CD4-positive, alpha-beta T cell (primary cell): Measurements from ENCODE around the gene AGRN. TPM values are rescaled to one million over a fixed set of nuclear protein-coding genes. Genes with fewer than 3 reads are reported as not detected.
"Not testable (repeated sequence)": the region's sequence is repeated elsewhere in the genome, so short reads cannot be mapped to it uniquely, and the experiment has no call there.

Source experiments
- ATAC-seq: fragments of 200-7000 bp; cut with Tn5 transposase; one replicate; pipeline ENCODE4 v1.10.0; 2022; ENCODE audit warnings: mild to moderate bottlenecking; ENCODE audit not compliant: poor library complexity
- CTCF ChIA-PET: fragments of 350-600 bp; sonication (Branson Sonifier 250); formaldehyde crosslinking; loops from one replicate; lab custom pipeline; 2021; ENCODE audit warnings: antibody characterized with exemption, inconsistent platforms; lab: Charles Lee
- POLR2A ChIA-PET: fragments of 350-600 bp; sonication (Branson Sonifier 250); formaldehyde crosslinking; loops from one replicate; lab custom pipeline; 2021; ENCODE audit warnings: antibody characterized with exemption, inconsistent platforms; lab: Charles Lee
- DNase-seq, 14 experiments: peaks; one replicate each; pipeline ENCODE4 v3.0.0-alpha.2; 2013 to 2020; ENCODE audit warnings: mixed read lengths in 2 of 14
- H3K27ac ChIP-seq, 2 donors: one replicate each; pipeline versions ENCODE4 v1.5.1 to v1.7.0; 2013; ENCODE audit warnings: low read length in 2 of 2, low read depth in 1 of 2, mild to moderate bottlenecking in 1 of 2
- H3K27me3 ChIP-seq, 2 experiments: 1 replicate in 1 of 2; 2 replicates in 1 of 2; pipeline versions ENCODE4 v1.6.1 to v1.7.0; 2013; ENCODE audit warnings: low read length in 2 of 2, control low read depth in 1 of 2, mild to moderate bottlenecking in 1 of 2, moderate library complexity in 1 of 2; ENCODE audit not compliant: insufficient read depth in 2 of 2, control insufficient read depth in 1 of 2
- H3K36me3 ChIP-seq: one replicate; pipeline ENCODE4 v1.6.1; 2013; ENCODE audit warnings: low read length, control low read depth; ENCODE audit not compliant: insufficient read depth
- H3K4me1 ChIP-seq: one replicate; pipeline ENCODE4 v1.6.1; 2013; ENCODE audit warnings: low read length, control low read depth; ENCODE audit not compliant: insufficient read depth
- H3K4me3 ChIP-seq: one replicate; pipeline ENCODE4 v1.5.1; 2013; ENCODE audit warnings: mild to moderate bottlenecking, low read length, moderate library complexity
- H3K9me3 ChIP-seq, 2 experiments: 1 replicate in 1 of 2; 2 replicates in 1 of 2; pipeline versions ENCODE4 v1.6.1 to v1.7.0; 2013; ENCODE audit warnings: low read length in 2 of 2, mild to moderate bottlenecking in 2 of 2, control low read depth in 1 of 2, moderate library complexity in 1 of 2; ENCODE audit not compliant: control insufficient read depth in 1 of 2, insufficient read depth in 1 of 2
- H3K27ac Mint-ChIP-seq: one replicate; pipeline ENCODE4 v1.8.0; 2020; ENCODE audit warnings: mixed read lengths
- H3K27me3 Mint-ChIP-seq: one replicate; pipeline ENCODE4 v1.8.0; 2021; ENCODE audit warnings: mixed read lengths
- H3K36me3 Mint-ChIP-seq: one replicate; pipeline ENCODE4 v1.8.0; 2021; ENCODE audit warnings: low read depth, mixed read lengths
- H3K4me1 Mint-ChIP-seq: one replicate; pipeline ENCODE4 v1.8.0; 2021; ENCODE audit warnings: low read depth, mixed read lengths
- H3K4me3 Mint-ChIP-seq: one replicate; pipeline ENCODE4 v1.8.0; 2020; ENCODE audit warnings: mild to moderate bottlenecking, mixed read lengths
- H3K9me3 Mint-ChIP-seq: one replicate; pipeline ENCODE4 v1.8.0; 2020; ENCODE audit warnings: mixed read lengths
- intact Hi-C, 2 experiments: fragments of 100-400 bp; cut with DNase I in 1 of 2; cut with micrococcal nuclease in 1 of 2; formaldehyde crosslinking; loops; one replicate each; pipeline versions ENCODE4 v1.15.1 to v1.9.0; 2023 to 2025; cut with DNase I, micrococcal nuclease
- total RNA-seq, 174 experiments: library from RNA in 2 of 174; stranded (reverse) in 2 of 174; gene quantifications; one replicate each; pipeline ENCODE4 v1.2.3 and lab custom pipeline; 2021 to 2026
- TF ChIP-seq, protein P1 (sequence below): fragments of 200-600 bp; IDR thresholded peaks from one replicate; pipeline ENCODE4 v1.8.0; 2022; ENCODE audit warnings: antibody characterized with exemption, mild to moderate bottlenecking

AGRN gene
- total RNA-seq, 2 experiments from 2014 or later = 1.5 to 2.0 TPM

DNA sequence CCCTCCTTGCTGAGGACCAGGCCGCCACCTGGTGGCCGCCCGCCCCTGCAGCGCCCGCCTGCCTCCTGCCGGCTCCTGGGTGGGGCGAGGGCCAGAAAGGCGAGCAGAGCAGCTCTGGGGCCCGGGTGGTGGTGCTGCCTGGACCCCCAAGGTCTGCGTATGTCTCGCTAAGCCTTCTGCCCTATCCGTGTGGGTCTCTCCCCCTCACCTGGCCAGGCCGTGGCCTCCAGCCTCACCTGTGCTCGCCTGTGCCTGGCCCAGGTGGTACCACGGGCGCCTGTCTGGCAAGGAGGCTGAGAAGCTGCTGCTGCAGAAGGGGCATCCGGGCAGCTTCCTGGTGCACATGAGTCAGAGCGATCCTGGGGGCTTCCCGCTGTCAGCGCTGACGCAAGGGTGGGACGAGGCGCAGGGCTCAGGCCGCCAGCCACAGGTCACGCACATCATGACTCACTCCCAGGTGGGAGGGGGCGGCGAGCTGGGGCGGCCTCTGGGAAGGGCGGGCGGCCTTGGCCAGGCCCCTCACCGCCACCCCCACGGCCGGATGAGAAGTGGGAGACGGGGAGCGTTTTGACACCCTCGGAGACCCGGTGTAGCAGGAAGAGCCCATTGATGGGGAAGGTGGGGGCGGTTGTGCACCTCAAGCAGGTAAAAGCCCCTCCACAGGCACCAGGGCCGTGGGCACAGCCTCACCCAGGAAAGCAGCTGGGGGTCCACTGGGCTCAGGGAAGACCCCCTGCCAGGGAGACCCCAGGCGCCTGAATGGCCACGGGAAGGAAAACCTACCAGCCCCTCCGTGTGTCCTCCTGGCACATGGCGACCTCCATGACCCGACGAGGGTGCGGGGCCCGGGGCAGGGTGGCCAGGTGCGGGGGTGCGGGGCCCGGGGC, 44.3 kb downstream of the AGRN start:
- Histone ChIP-seq H3K4me1 (peaks cover 44% of the 10 kb centered on the region), H3K27me3 (peaks cover 37 to 39% of the 10 kb centered on the region in 2 experiments), H3K27ac (no peak overlapping the region), H3K36me3 (no peaks in the 10 kb centered on the region), H3K9me3 (peaks cover 0 to 39% of the 10 kb centered on the region in 2 experiments), H3K4me3 (no peak overlapping the region)
- ATAC-seq (peak; percentile 39), DNase-seq (peak; percentile 47 to 94 (median 70))
- ChIA-PET POLR2A (interaction anchor here (0.8 kb wide), 1 partner anchor 51 kb away, joined by 3 read pairs; the partner anchor contains the start of gene ISG15), CTCF (interaction anchor here (0.7 to 1.3 kb wide), 9 partner anchors 23 to 241 kb away, joined by 3 to 7 read pairs (median 3); partner anchors contain the start of genes AGRN and PLEKHN1)
- intact Hi-C loops = loop anchor here (1.0 to 10.0 kb wide), 3 partner anchors 32 to 159 kb away; no protein-coding TSS in a partner anchor
- TF ChIP-seq, protein P1, sequence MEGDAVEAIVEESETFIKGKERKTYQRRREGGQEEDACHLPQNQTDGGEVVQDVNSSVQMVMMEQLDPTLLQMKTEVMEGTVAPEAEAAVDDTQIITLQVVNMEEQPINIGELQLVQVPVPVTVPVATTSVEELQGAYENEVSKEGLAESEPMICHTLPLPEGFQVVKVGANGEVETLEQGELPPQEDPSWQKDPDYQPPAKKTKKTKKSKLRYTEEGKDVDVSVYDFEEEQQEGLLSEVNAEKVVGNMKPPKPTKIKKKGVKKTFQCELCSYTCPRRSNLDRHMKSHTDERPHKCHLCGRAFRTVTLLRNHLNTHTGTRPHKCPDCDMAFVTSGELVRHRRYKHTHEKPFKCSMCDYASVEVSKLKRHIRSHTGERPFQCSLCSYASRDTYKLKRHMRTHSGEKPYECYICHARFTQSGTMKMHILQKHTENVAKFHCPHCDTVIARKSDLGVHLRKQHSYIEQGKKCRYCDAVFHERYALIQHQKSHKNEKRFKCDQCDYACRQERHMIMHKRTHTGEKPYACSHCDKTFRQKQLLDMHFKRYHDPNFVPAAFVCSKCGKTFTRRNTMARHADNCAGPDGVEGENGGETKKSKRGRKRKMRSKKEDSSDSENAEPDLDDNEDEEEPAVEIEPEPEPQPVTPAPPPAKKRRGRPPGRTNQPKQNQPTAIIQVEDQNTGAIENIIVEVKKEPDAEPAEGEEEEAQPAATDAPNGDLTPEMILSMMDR = peak; percentile 88
- Mint-ChIP-seq H3K4me3 (peak overlapping the region; percentile 25), H3K4me1 (no peaks in the 10 kb centered on the region), H3K27ac (no peak overlapping the region), H3K27me3 (peaks cover 24% of the 10 kb centered on the region), H3K36me3 (no peaks in the 10 kb centered on the region), H3K9me3 (no peaks in the 10 kb centered on the region)

DNA sequence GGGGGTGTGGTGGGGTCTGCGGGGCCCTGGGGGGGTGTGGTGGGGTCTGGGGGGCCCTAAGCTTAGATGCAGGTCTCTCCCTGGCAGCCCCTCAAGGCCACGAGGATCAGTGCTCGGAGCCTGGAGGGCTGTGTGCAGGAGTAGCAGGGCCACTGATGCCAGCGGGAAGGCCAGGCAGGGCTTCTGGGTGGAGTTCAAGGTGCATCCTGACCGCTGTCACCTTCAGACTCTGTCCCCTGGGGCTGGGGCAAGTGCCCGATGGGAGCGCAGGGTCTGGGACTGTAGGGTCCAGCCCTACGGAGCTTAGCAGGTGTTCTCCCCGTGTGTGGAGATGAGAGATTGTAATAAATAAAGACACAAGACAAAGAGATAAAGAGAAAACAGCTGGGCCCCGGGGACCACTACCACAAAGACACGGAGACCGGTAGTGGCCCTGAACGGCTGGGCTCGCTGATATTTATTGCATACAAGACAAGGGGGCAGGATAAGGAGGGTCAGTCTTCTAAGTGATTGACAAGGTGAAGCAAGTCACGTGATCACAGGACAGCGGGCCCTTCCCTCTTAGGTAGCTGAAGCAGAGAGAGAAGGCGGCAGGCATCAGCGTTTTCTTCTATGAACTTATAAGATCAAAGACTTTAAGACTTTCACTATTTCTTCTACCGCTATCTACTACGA, 45.5 kb downstream of the AGRN start:
- DNase-seq (peak in 1 of 14 experiments; percentile 28), ATAC-seq (no peak)
- no peak overlapping the region for H3K27ac Mint-ChIP-seq
- CTCF ChIA-PET = no interaction called here
- Histone ChIP-seq H3K36me3 (no peaks in the 10 kb centered on the region), H3K4me3 (no peak overlapping the region), H3K9me3 (peaks cover 0 to 35% of the 10 kb centered on the region in 2 experiments), H3K27me3 (peaks cover 28 to 31% of the 10 kb centered on the region in 2 experiments), H3K27ac (no peak overlapping the region), H3K4me1 (peaks cover 42% of the 10 kb centered on the region)
- H3K36me3 Mint-ChIP-seq = no peaks in the 10 kb centered on the region
- intact Hi-C loops = loop anchor here in 1 of 2 experiments (10.0 kb wide), 1 partner anchor 161 kb away; no protein-coding TSS in a partner anchor
- POLR2A ChIA-PET = no interaction called here
- H3K9me3 Mint-ChIP-seq = no peaks in the 10 kb centered on the region
- peaks cover 19% of the 10 kb centered on the region for H3K27me3 Mint-ChIP-seq
- TF ChIP-seq, protein P1 = no peak
- no peaks in the 10 kb centered on the region for H3K4me1 Mint-ChIP-seq
- H3K4me3 Mint-ChIP-seq = peak overlapping the region; percentile 27

DNA sequence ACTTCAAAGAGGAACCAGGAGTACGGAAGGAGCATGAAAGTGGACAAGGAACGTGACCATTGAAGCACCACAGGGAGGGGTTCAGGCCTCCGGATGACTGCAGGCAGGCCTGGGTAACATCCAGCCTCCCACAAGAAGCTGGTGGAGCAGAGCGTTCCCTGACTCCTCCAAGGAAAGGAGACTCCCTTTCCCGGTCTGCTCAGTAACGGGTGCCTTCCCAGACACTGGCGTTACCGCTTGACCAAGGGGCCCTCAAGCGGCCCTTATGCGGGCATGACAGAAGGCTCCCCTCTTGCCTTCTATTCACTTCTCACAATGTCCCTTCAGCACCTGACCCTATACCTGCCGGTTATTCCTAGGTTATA, 46.0 kb downstream of the AGRN start:
- CTCF ChIA-PET, H3K4me1 Mint-ChIP-seq, H3K27ac ChIP-seq, POLR2A ChIA-PET, H3K36me3 ChIP-seq, ATAC-seq, H3K9me3 Mint-ChIP-seq, H3K27ac Mint-ChIP-seq, H3K36me3 Mint-ChIP-seq, DNase-seq, H3K4me3 ChIP-seq: not testable (repeated sequence)
- H3K27me3 ChIP-seq = peaks cover 24 to 26% of the 10 kb centered on the region in 2 experiments
- H3K9me3 ChIP-seq = peaks cover 0 to 30% of the 10 kb centered on the region in 2 experiments
- Mint-ChIP-seq H3K27me3 (peaks cover 15% of the 10 kb centered on the region), H3K4me3 (peak overlapping the region; percentile 27)
- intact Hi-C loops = loop anchor here in 1 of 2 experiments (10.0 kb wide), 1 partner anchor 161 kb away; no protein-coding TSS in a partner anchor
- H3K4me1 ChIP-seq = peaks cover 41% of the 10 kb centered on the region
